C4-2B (cell line): ENCODE measurements around the gene HES1.

Experiments
- H3K27ac ChIP-seq: fragments of 450-650 bp; 2 replicates; pipeline ENCODE4 v1.5.1; 2017
- ZFX ChIP-seq: fragments of 450-650 bp; IDR thresholded peaks from 2 replicates; pipeline ENCODE4 v1.6.1; 2017
- TF ChIP-seq, protein P1 (sequence below): fragments of 450-650 bp; conservative IDR thresholded peaks from 2 replicates; pipeline ENCODE4 v1.5.1; 2017; ENCODE audit warnings: mild to moderate bottlenecking

Gene HES1

DNA sequence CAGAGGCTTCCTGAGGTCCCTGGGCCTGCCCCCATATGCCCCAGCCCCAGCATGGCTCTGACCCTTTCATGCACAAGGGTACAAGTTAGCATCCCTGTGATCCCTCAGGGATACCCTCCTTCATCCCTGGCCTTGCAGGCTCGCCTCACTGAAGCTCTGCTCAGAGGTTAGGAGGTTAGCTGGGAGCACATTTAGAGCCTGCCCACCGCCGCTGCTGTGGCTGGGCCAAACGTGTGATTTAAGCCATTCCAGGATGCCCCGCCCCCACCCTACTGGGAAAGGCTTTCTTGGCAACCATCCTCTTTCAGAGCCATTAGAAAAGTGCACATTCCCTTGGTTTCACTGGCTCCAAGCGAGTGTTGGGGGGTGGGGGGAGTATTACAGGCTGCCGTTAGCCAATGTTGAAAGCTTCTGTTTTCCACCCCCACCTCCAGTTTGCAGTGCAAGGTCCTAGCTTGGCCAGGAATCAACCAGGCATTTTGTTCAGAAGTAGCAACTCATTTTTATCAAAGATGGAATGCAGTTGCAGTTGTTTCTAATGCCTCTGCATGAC is 6.3 kb upstream of the HES1 start:
- no peak overlapping the region for H3K27ac ChIP-seq
- TF ChIP-seq ZFX = no peak
- TF ChIP-seq, protein P1, sequence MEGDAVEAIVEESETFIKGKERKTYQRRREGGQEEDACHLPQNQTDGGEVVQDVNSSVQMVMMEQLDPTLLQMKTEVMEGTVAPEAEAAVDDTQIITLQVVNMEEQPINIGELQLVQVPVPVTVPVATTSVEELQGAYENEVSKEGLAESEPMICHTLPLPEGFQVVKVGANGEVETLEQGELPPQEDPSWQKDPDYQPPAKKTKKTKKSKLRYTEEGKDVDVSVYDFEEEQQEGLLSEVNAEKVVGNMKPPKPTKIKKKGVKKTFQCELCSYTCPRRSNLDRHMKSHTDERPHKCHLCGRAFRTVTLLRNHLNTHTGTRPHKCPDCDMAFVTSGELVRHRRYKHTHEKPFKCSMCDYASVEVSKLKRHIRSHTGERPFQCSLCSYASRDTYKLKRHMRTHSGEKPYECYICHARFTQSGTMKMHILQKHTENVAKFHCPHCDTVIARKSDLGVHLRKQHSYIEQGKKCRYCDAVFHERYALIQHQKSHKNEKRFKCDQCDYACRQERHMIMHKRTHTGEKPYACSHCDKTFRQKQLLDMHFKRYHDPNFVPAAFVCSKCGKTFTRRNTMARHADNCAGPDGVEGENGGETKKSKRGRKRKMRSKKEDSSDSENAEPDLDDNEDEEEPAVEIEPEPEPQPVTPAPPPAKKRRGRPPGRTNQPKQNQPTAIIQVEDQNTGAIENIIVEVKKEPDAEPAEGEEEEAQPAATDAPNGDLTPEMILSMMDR = no peak

DNA sequence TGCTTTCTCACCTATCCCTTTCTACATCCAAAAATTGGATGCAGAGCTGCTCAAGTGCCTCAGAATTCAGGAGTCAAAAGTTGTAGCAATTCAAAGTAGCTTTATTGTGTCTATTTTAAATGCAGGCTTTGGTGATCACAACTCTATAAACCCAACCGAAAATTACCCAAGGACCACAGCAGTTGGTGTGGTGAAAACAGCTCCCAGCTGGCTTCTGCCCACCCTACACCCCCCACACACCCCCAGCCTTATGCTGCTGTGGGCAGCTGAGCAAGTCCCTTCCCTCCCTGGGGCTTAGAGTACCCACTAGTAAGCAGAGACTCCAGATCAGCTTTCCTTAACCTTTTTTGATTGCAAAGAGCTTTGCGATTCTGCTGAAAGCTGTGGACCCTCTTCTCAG is 5.8 kb upstream of the HES1 start:
- no peak overlapping the region for H3K27ac ChIP-seq
- TF ChIP-seq, protein P1 = no peak
- no peak for TF ChIP-seq ZFX

DNA sequence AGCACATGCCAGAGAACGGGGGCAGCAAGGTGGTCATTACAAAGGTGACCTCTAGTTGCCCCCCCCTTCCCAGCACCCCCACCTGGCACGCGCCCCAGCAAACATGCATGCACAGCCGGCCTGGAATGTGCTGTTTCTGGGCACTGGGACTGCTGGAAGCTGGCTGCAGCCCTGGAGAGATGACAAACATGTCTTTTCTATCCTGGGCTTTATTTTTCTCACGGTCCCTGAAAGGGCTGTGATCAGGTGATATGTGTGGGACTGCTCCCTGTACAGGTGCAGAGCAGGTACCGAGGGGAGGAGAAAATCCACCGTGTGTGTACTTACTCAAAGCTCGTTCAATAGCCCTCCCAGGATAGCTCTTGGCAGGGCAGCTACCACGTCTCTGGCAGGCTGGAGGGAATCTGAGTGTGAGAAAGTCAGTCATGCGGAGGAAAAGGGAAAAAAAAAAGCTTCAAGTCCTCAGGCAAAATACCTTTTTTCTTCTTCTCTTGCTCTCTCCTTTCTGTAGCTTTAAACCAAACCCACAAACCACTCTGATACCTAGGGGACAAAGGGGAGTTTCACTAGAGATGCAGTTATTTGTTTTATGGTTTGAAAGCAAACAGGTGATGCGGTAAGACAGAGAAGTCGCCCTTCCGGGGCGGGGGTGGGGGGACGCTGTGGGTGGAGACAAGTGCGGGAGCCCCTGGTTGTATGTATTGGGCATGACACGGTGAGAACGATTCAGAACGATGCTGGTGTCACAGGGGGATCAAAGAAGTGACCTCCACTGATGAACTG is 5.0 kb upstream of the HES1 start:
- H3K27ac ChIP-seq = no peak overlapping the region
- TF ChIP-seq, protein P1 = no peak
- no peak for TF ChIP-seq ZFX

DNA sequence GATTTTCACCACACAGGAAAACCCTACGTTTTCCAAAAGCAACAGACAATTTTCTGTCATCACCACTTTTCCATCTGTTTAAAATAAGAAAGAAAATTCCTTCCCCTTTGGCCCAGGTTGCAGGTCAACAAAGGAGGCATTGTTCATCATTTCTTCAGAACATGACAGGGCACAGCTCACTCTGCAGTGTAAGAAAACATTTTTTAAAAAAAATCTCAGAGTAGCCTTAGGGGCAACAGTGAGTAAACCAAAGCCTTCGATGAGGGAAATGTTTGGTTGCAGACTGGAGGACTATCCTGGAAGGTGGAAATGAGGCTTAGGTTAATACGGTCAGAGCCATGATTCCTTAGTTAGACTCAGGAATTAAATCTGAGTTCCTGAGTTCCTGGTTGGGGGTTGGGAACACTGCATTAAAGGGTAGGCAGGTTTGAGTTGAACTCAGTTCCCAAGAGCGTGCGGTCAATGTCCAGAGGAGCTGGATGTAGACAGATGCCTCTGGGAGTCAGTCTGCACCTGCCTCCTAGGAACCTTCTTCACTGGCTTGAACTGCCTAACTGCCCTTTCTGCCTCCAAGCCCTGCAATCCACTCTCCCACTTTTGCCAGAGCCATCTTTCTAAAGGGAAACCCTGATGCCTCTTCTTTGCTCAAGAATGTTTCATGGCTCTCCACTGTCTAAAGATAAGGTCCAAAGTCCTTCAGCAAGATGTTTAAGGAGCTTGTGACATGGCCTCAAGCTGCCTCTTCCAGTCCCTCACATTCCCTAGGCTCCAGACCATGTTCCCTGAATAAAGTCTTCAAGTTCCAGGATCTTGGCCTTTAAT is 3.3 kb upstream of the HES1 start:
- H3K27ac ChIP-seq = peak overlapping the region; percentile 99; the same call in 1 of the 2 replicates
- TF ChIP-seq ZFX = no peak
- TF ChIP-seq, protein P1 = no peak

DNA sequence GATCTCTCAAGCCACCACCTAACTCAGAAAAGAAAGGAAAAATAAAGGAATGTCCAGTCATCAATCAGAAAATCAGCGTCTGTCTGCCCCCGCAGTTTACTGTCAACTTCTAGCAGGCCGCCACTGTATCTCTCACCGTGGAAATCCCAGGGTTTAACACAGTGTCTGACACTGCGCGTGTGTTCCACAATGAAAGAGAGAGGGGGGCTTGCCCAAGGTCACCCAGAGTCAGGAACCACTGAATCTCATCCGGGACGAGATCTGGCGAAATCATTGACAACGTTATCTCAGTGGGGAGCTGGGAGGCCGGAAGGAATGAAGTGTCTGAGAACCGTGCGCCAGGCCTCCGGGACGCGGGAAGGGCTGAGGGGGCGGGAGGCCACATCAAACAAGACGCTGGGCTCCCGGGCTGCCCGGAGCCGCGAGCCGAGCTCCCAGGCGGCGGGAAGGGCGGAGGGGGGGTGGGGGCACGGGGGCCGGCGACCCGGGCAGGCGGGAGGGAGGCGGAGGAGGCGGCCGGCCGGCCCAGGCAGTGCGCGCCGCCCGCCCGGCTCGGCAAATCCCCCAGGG is 2.2 kb upstream of the HES1 start:
- no peak for TF ChIP-seq ZFX
- TF ChIP-seq, protein P1 = no peak
- H3K27ac ChIP-seq = peak overlapping the region; percentile 99

DNA sequence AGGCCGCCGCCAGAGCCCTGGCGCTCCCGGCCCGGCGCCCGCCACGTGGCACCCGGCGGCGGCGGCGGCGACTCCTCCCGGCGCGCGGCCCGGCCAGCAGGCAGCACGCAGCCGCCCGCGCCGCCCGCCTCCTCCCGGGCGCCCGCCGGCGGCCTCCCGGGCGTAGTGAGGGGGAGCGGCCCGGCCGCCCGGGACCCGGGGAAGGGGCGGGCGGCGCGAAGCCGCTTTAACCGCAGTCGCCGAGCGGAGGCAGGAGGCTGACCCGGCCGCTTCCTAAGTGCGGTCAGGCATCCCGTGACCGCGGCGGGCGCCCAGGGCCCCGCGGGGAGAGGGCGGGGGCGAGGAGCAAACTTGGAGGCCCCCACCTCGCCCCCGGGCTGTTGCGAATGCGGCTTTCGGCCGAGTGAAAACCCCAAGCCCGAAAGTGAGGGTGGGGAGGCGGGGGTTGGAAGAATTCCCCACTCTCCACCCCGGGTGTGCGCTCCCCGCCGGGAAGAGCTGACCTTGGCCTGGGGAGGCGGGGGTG is 1.7 kb upstream of the HES1 start:
- H3K27ac ChIP-seq = peak overlapping the region; percentile 99

More for the DNA sequence above, 1.7 kb upstream of the HES1 start:
- peak; percentile 57 for TF ChIP-seq ZFX
- TF ChIP-seq, protein P1 = no peak
